Ovary (tissue), 9 donors: Measurements from ENCODE around the gene TRANK1. TPM values are rescaled to one million over a fixed set of nuclear protein-coding genes. Genes with fewer than 3 reads are reported as not detected.

Source experiments
- DNase-seq, 5 donors: peaks; one replicate each; pipeline ENCODE4 v3.0.0-alpha.2; 2019 to 2020
- H3K27ac ChIP-seq, 2 donors: fragments of 200-600 bp; one replicate each; pipeline versions ENCODE4 v1.5.1 to v1.8.0; 2019 to 2022
- H3K27me3 ChIP-seq: fragments of 200-600 bp; one replicate; pipeline ENCODE4 v1.8.0; 2022
- H3K36me3 ChIP-seq: fragments of 200-600 bp; sonication (generic); one replicate; pipeline ENCODE4 v1.5.1; 2019
- H3K4me1 ChIP-seq: one replicate; pipeline ENCODE4 v1.8.1; 2013; ENCODE audit warnings: mild to moderate bottlenecking, moderate library complexity; ENCODE audit not compliant: insufficient read depth
- H3K4me3 ChIP-seq: fragments of 200-600 bp; sonication (generic); one replicate; pipeline ENCODE4 v1.5.1; 2017
- H3K9me3 ChIP-seq, 2 donors: fragments of 200-600 bp in 1 of 2; sonication (generic) in 1 of 2; one replicate each; pipeline versions ENCODE4 v1.5.1 to v1.8.1; 2013 to 2019; ENCODE audit warnings: mild to moderate bottlenecking in 1 of 2, moderate library complexity in 1 of 2
- CTCF ChIP-seq, 3 donors: fragments of 450-650 bp in 2 of 3; fragments of 200-600 bp in 1 of 3; IDR thresholded peaks; one replicate each; pipeline versions ENCODE4 v1.5.1 to v1.8.0; 2016 to 2022; ENCODE audit warnings: antibody characterized with exemption in 3 of 3, mild to moderate bottlenecking in 1 of 3
- EP300 ChIP-seq: sonication (generic); formaldehyde crosslinking; IDR thresholded peaks from one replicate; pipeline ENCODE4 v1.6.1; 2017; ENCODE audit warnings: antibody characterized with exemption
- POLR2A ChIP-seq: fragments of 450-650 bp; IDR thresholded peaks from one replicate; pipeline ENCODE4 v1.6.1; 2017; ENCODE audit warnings: antibody characterized with exemption, mild to moderate bottlenecking, moderate library complexity
- WGBS, 3 donors: extraction: QIAGEN DNeasy Blood & Tissue Kit in 1 of 3; methylation state at CpG; one replicate each; pipeline versions ENCODE4 v1.1.5 to v1.1.7; 2013 to 2017; 5-methylcytosine and 5-hydroxymethylcytosine counted together
- intact Hi-C, 4 donors: fragments of 100-400 bp; cut with DNase I; formaldehyde crosslinking; loops; one replicate each; pipeline versions ENCODE4 v1.11.0 to v1.15.1; 2022 to 2023
- polyA plus RNA-seq, 2 donors: library from polyadenylated mRNA; stranded (reverse); fragments of 200-250 nt in 1 of 2; fragments of 350-450 nt in 1 of 2; fragmentation: Illumina TruSeq in 1 of 2; extraction: RNeasy Lipid Tissue Mini Kit (QIAGEN cat#74804) in 1 of 2; gene quantifications; one replicate each; pipeline ENCODE4 v1.2.3, GENCODE V29; 2013 to 2014
- total RNA-seq, 7 donors: library from RNA; depleted of rRNA in 2 of 7; stranded (reverse); fragments of >200 nt in 2 of 7; fragmentation: NEBNext Ultra II Directional in 3 of 7; extraction: Animal tissue kit (Norgen Biotek cat#: 25700) in 3 of 7; gene quantifications; one replicate each; pipeline versions ENCODE4 v1.1.0 to v1.2.4, GENCODE V29; 2016 to 2023
- donor health status: DM: no; HTN: no; CAD: no; lungs with moderate emphysema.
- donor health status: DM: no; HTN: no; CAD: no.
- donor health status: Bipolar disorder and iron deficiency.
- donor health status: DM: yes; HTN: yes; CAD: no.
- donor health status: DM: no; HTN: no; CAD: no.
- donor health status: DM: yes; HTN: yes; CAD: no.

TRANK1 gene
- total and polyA plus RNA-seq, 9 donors: 10.7 to 42.4 (median 24.6) TPM

DNA sequence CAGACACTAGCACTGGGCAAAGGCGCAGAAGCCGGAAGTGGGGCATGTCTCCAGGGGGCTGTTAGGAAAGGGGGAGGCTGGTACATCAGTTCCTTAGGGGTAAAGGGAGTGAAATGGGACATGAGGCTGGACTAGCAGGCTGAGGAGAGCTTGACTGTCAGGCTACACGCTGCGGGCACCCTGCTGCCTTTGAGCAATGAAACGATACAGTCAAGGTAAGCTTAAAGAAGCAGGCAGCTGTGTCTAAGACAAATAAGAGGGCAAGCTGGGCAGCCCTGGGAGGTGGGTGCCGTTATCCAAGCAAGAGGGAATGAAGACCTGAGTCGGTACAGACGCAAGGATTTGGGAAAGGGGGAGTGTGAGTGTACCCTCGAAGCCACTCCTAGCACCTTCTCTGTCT, 129.5 kb downstream of the TRANK1 start:
- no peak for DNase-seq
- intact Hi-C loops: no loop called here
- H3K27me3 ChIP-seq: no peaks in the 10 kb centered on the region
- H3K9me3 ChIP-seq: no peaks in the 10 kb centered on the region
- WGBS, 3 donors: 82 to 84% (median 83%) methylated on average over 9 of the region's 9 CpGs
- no peak overlapping the region for H3K27ac ChIP-seq
- no peak overlapping the region for H3K4me3 ChIP-seq
- no peaks in the 10 kb centered on the region for H3K4me1 ChIP-seq
- TF ChIP-seq CTCF (IDR thresholded peaks at IDR 0.05): no peak
- no peak for TF ChIP-seq EP300
- TF ChIP-seq POLR2A: no peak
- no peaks in the 10 kb centered on the region for H3K36me3 ChIP-seq

DNA sequence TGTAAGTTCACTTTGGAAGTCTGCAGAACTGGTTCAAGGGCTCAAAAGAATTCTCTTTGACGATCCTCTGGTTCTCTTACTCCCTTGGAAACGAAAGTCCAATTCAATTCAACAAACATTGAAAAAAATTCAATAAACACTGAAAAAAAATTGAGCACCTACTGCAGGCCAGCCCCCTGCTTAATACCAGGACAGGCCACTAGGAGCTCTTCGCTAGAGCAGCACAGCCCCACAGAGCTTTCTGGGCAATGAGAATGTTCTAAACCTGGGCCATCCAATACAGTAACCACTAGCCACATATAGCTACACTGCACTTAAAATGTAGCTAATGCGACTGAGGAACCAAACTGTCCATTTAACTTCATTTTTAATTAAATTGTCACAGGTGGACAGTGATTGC, 130.1 kb downstream of the TRANK1 start:
- Histone ChIP-seq H3K4me3 (no peak overlapping the region), H3K27me3 (no peaks in the 10 kb centered on the region), H3K36me3 (no peaks in the 10 kb centered on the region), H3K27ac (no peak overlapping the region), H3K4me1 (no peaks in the 10 kb centered on the region), H3K9me3 (no peaks in the 10 kb centered on the region)
- TF ChIP-seq POLR2A: no peak
- no peak for TF ChIP-seq CTCF (IDR thresholded peaks at IDR 0.05)
- no peak for DNase-seq
- 57 to 62% (median 58%) methylated on average over 4 of the region's 4 CpGs for WGBS, 3 donors
- intact Hi-C loops: no loop called here

DNA sequence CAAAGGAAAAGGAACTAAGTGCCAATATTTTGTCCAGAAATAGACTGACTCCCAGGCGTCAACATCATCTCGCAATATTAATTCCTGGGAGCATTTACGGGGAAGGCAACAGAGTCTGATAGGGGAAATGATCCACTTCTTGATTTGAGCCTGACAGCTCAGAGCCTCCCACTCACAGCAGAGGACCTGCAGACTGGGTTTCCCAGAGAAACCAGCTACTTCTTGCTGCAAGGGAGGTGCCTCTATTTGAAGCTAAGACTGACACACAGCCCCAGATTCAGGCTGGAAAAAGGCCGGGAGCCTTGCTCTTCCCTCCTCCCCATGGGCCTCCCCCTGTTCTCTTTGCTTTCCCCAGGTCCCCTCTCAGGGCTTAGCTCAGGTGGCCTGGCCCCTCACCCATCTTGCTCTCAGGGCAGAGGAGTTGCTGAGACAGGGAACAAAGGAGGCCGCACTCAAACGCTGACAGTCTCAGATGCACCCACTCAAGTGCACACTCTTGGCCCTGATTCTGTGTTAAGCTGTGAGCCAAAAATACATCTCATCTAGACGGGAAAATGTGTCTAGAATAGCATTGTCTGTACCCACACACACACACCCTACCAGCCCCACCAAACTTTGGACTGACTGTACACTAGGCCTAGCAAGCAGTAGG, 130.7 kb downstream of the TRANK1 start:
- H3K9me3 ChIP-seq: no peaks in the 10 kb centered on the region

GRCh38 chr3:36813305-36813704, 131.5 kb downstream of the TRANK1 start:
- WGBS, 3 donors: 77 to 88% (median 83%) methylated on average over 6 of the region's 6 CpGs

More for the DNA sequence above, 130.7 kb downstream of the TRANK1 start:
- Histone ChIP-seq H3K36me3 (no peaks in the 10 kb centered on the region), H3K4me3 (no peak overlapping the region), H3K4me1 (no peaks in the 10 kb centered on the region), H3K27ac (no peak overlapping the region), H3K27me3 (no peaks in the 10 kb centered on the region)
- intact Hi-C loops: no loop called here
- no peak for DNase-seq
- TF ChIP-seq POLR2A: no peak
- TF ChIP-seq CTCF (IDR thresholded peaks at IDR 0.05): no peak
- TF ChIP-seq EP300: no peak
- WGBS, 3 donors: 43 to 53% (median 50%) methylated on average over 7 of the region's 7 CpGs

More at GRCh38 chr3:36813305-36813704, 131.5 kb downstream of the TRANK1 start:
- H3K36me3 ChIP-seq: no peaks in the 10 kb centered on the region
- no peaks in the 10 kb centered on the region for H3K27me3 ChIP-seq
- H3K4me3 ChIP-seq: no peak overlapping the region
- DNase-seq: no peak
- H3K9me3 ChIP-seq: no peaks in the 10 kb centered on the region
- no peak for TF ChIP-seq POLR2A
- no peak for TF ChIP-seq CTCF (IDR thresholded peaks at IDR 0.05)
- no peak for TF ChIP-seq EP300
- no peak overlapping the region for H3K27ac ChIP-seq
- intact Hi-C loops: no loop called here
- H3K4me1 ChIP-seq: no peaks in the 10 kb centered on the region
